CD4-positive, alpha-beta T cell treated with Interleukin-2 at 100 ng/mL for 4 hours (primary cell): ENCODE data around the gene ZNF502.
A peak's percentile ranks its signal among the peaks of the same experiment; 100 is the strongest.
"Not testable (repeated sequence)": the region's sequence is repeated elsewhere in the genome, so short reads cannot be mapped to it uniquely, and the experiment has no call there.

Experiments
- DNase-seq: peaks from one replicate; pipeline ENCODE4 v3.0.0-alpha.2; 2020; ENCODE audit warnings: low spot score

Gene ZNF502

DNA sequence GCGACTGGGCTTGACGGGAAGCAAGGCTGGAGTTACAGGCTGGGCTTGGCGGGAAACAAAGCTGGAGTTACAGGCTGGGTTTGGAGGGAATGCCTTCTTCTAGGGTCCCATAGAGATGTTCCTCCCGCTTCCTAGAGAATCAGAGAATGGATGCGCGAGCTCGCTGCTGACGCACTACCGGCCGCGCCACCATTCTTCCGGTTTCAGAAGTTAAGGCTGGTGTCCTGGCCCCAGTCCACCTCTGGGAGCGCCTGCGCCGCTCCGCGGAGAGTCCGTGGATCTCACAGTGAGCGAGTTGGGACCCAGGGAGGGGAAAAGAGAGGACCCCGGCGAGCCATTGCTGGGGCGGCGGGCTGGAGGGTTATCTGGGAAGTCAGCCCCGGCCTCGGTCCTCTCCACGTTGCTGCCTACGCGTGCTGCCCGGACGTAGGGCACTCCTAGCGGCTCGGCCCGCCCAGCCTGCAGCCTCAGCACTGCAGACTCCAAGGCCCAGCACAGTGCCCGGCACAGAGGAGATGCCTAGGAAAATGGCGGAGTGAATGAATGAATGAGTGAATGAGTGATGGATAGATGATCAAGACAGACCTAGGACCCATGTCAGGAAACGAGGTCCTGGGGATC is at the start of gene ZNF502:
Gene ZNF502 (plus strand): TSS at position 206 of the 621 bp plus-strand sequence. CDS start 7,602 bp downstream, outside the sequence.
- peak; percentile 54 for DNase-seq

DNA sequence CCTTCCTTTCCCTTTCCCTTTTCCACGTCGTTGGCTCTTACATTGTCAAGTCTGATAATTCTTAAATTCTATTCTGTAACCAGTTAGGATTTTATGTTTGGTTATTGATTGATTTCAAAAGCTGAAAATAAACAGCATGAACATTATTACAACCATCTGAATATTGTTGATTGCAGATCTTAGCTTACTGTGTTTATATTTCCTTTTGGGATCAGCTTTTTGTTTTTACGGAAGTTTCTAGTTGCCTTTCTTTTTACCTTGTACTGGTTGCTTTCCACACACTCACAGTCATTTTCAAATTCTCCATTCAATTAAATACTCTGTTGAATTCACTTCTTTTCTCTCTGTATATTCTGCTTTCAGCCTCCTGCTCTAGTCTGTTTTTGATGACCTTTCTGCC is 47.3 kb upstream of the ZNF502 start:
- no peak for DNase-seq

DNA sequence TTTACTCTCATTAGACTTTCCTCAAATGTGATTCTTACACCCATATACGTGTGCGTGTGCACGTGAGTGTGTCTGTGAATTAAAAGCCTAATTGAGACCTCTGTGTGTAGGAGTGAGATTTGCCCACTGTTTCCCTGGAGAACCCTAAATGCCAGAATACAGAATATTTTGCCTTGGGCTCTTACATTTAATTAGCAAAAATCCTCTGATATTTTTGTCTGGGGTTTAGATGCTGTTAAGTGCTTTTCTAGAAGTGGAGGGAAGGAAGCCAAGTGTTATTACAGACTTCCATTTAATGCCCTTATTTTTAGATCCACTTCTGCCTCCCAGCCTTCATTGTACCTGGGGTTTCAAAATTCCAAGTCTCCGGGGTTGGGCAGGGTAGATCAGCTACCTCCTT is 46.1 kb upstream of the ZNF502 start:
- DNase-seq = no peak

DNA sequence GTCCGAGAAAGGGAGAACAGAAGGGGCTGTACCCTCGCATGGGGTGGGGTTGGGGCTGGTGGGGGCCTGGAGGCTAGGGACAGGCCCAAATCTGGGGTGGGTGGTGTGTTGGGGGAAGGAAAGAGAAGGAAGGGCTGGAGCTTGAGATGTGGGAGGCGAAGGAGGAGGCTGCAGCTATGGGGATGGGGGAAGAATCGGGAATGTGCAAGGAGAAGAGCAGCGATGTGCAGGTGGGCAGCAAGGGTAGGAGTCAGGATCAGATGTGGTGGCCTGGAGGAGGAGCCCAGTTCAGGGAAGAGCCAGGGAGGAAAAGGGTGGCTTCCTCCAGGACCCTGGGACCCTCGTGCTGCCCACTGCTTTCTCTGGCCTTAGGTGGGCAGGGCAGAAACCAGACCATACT is 42.7 kb upstream of the ZNF502 start:
- DNase-seq = no peak

DNA sequence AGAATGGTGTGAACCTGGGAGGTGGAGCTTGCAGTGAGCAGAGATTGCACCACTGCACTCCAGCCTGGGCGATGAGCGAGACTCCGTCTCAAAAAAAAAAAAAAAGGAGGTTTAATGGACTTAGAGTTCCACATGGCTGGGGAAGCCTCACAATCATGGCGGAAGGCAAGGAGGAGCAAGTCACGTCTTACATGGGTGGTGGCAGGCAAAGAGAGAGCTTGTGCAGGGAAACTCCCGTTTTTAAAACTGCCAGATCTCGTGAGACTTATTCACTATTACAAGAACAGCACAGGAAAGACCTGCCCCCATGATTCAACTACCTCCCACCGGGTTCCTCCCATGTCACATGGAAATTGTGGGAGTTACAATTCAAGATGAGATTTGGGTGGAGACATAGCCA is 39.0 kb upstream of the ZNF502 start:
- DNase-seq = not testable (repeated sequence)

DNA sequence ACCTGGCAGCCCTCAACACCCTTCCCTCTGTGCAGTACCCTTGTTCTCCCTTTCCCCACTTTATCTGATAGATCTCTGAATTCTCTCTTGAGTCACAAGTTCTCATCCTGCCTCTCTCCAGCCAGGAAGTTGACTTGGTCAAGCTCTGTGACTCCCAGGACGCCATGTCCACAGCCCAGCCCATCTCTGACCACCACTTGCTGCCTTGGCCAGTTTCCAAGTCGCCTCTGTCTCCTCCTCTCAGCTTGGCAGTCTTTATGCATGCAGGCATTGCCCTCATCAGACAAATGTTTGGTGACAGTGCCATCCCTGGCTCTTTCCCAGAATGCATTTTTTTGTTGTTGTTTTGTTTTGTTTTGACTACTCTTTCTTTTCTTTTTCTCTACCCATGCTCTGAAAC is 38.2 kb upstream of the ZNF502 start:
- no peak for DNase-seq

DNA sequence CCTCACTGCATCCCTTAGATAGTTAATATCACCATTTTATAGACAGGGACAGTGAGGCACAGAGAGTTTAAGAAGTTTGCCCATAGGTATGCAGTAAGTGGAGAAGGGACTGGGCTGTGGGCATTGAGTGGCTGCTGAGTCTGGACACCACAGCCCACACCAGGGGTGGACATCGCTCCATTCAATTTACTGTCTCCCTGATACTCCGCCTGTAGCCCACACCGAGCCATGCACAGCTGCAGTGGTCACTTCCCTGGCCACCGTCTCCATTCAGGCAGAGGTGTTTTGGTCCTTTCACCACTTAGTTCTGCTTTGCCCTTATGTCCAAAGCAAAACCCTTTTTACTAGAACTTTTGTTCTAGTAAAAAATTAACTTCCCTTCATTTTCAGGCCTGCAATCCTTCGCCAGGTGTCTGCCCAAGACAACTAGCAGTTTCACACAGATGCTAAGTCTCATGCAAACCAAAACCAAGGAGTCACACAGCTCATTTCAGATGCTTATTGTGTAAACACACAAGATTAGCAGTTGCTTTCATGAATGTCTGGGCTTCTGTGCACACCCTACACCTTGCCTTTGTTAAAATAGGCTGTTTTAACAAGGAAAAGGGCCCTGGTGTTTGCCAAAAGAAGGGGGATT is 33.9 kb upstream of the ZNF502 start:
- no peak for DNase-seq

DNA sequence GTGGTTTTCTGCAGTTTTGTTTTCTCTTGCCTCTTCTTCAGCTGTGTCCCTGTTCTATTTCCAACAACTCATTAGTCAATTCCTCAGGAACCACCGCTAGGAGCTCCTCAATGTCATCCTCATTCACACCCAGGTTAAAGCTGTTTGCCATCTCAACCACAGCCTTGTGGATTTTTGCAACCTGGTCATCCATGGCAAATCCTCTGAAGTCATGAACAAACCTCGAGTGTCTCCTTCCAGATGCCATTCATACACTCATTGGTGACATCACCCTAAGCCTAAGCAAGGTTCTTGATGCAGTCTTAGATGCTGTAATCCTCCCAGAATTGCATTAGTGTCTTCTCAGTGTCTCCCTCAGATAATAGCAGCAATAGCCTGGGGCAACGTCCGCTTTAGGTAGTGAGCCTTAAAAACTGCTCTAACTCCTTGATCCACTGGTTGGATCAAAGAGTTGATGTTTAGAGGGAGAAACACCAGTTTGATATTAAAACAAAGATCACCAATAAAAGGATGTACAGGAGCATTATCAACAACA is 31.5 kb upstream of the ZNF502 start:
- no peak for DNase-seq

DNA sequence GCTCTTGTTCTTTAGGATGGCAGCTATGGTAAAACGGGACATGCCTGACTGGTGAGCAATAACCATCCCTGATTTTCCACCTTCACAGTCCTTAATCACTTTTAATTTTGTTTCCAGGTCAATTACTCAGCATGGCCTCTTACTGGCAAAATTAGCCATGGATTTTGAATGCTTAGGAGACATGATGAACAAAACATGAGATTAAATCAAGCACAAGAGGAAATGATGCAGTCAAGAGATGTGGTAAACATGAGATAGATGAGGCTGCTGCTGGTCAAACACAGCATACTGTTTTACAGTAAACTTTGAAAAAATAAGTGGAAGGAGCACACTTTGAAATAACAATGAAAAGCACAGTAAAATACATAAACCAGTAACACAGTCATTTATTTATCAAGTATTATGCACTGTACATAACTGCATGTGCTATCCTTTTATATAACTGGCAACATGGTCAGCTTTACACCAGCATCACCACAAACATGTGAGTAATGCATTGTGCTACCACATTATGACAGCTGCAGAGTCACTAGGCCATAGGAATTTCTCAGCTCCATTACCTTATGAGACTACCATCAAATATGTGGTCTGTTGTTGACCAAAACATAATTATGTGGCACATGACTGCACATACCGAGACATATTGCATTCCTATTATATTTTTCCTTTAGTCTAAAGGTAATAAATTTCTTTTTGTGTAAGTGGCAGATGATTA is 30.1 kb upstream of the ZNF502 start:
- no peak for DNase-seq

DNA sequence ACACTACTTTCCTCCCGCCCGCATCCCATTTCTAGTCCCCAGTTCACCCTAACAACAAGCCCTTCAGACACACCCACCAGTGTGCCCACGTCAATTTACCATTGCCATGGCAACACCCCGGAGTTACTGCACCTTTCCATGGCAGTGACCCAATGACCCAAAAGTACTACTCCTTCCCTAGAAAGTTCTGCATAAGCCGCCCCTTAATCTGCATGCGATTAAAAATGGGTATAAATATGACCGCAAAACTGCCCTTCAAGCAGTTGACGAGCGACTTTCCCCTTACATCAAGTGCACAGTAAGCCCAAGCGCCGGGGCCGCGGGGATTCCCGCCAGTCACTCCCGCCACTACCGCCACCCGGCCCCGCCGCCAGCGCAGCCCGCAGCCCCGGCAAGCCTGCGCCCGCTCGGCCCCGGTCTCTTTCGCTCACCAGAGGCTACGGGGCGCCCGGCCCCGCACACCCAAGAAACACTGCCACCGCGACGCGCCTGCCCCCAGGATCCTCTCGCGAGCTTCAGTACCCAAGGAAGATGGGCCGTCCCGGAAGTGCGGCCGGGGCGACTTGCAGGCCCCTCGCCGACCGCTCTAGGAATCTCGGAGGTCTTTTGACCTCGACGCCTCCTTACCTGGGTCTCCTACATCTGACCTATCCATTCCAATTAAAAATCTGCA is 27.2 kb upstream of the ZNF502 start:
- peak; percentile 40 for DNase-seq

DNA sequence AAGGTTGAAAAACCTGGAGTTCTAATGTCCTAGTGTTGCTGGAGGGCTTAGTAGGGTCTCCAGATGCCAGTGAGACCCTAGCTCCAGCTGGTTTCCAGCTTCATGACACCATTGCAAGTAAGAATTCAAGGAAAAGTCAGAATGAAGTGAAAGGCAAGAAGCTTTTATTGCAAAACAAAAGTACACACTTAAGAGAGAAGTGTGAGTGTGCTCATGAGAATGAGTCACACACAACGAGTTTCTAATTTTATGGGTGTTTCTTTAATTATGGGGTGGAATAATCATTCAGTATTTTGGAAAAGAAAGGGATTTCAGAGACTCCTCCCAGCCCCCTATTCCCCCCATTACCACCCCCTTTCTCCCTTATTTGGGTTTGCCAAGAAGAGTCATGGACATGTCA is 24.6 kb upstream of the ZNF502 start:
- DNase-seq = no peak

DNA sequence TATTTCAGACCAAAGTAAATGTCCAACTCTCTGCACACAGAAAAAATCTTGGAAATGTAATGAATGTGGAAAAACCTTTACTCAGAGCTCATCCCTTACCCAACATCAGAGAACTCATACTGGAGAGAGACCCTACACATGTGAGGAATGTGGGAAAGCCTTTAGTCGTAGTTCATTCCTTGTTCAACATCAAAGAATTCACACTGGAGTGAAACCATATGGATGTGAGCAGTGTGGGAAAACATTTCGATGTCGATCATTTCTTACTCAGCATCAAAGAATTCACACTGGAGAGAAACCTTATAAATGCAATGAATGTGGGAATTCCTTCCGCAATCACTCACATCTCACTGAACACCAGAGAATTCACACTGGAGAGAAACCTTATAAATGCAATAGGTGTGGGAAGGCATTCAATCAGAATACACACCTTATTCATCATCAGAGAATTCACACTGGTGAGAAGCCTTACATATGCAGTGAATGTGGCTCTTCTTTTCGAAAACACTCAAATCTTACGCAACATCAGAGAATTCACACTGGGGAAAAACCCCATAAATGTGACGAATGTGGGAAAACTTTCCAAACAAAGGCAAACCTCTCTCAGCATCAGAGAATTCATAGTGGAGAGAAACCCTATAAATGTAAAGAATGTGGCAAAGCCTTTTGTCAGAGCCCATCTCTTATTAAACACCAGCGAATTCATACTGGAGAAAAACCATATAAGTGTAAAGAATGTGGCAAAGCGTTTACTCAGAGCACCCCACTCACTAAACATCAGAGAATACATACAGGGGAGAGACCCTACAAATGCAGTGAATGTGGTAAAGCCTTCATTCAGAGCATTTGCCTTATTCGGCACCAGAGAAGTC is 9.0 kb downstream of the ZNF502 start:
- no peak for DNase-seq

DNA sequence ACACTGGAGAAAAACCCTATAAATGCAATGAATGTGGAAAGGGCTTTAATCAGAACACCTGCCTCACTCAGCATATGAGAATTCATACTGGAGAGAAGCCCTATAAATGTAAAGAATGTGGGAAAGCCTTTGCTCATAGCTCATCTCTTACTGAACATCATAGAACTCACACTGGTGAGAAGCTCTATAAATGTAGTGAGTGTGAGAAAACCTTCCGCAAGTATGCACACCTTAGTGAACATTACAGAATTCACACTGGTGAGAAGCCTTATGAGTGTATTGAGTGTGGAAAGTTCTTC is 9.6 kb downstream of the ZNF502 start:
- DNase-seq = no peak

DNA sequence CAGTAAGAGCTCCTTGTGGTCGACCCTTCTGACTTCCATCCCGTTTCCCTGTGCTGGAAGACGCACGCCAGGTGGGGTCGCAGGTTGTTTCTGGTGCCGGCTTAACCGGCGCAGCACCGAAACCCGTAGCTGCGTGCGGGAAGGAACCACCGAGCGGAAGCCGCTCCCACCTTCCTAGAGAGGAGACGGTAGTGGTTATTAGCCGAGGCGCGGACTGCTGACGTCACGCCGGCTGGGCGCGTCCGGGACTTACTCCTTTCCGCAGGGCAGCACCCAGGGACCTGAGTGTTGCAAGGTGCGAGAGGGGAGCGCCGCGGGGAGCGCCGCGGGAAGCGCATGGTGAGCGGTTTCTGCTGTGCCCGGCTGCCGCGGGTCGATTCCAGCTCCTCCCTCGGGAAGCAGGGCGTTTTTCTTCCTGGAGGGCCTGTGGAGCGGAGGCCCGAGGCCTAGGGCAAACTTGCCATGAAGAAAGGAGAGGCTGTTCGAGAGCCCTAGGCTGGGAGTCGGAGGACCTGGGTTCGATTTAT is 17.0 kb downstream of the ZNF502 start, which contains the start of gene ZNF501:
Gene ZNF501 (plus strand): TSS at position 252 of the 527 bp plus-strand sequence. CDS start 4,787 bp downstream, outside the sequence.
- peak; percentile 86 for DNase-seq

DNA sequence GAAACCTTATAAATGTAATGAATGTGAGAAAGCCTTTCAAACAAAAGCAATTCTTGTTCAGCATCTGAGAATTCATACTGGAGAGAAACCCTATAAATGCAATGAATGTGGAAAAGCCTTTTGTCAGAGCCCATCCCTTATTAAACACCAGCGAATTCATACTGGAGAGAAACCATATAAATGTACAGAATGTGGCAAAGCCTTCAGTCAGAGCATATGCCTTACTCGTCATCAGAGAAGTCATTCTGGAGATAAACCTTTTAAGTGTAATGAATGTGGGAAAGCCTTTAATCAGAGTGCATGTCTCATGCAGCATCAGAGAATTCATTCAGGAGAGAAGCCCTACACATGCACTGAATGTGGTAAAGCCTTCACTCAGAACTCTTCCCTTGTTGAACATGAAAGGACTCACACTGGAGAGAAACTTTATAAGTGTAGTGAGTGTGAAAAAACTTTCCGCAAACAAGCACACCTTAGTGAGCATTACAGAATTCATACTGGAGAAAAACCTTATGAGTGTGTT is 22.2 kb downstream of the ZNF502 start:
- no peak for DNase-seq

DNA sequence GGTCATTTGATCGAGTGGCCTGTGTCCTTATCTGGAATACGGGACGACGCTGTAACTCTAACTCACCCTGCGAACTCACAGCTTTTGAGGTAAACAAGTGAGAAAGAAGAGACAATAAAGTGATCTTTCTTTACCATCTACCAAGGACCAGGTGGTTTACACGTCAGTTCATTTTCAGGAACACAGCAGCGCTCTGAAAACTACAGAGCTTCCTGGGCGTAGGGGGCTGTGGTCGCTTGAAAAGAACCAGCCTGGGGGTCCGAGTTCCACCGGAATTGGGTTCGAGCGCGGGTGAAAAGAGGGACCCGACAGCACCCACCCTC is 48.6 kb downstream of the ZNF502 start:
- DNase-seq = no peak

DNA sequence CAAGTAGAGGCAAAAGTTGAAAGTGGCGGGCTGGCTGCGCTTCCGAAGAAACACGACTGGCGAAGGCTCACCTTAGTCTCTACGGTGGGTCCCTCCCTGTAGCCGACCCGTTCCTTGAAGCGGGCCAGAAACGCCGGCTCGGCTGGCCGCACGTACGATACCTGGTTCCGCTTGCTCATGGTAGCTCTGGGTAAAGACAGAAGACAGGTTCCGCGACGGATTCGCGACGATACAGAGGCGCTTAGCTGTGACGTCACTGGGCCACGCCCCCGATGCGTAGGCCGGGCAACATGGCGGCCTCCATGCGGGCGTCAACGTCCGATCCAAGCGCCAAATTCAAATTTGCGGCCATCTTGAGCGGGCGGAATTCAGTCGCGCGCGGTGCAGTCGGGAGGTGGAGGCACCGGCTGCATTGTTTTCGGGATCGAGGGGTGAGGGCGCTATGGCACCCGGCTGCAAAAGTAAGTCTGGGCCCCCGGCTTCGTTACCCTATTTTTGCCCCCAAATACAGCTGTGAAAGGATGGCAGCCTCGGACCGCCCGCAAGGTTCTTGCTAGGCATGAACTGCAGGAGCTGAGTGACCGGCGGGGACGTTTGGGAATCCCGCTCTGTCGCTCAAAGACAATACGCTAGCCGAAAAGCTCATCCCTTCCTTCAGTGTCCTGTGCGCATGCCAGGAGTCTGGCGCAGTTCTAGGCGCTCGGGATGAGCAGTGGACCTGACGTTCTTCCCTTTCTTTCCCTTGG is 49.1 kb downstream of the ZNF502 start, which contains the start of the genes KIAA1143 and KIF15:
Gene KIAA1143 (minus strand): TSS at position 196 of the 746 bp plus-strand sequence. CDS start 17 bp downstream, at position 179.
Gene KIF15 (plus strand): TSS at position 371 of the 746 bp plus-strand sequence. CDS start 72 bp downstream, at position 443.
- peak; percentile 96 for DNase-seq

DNA sequence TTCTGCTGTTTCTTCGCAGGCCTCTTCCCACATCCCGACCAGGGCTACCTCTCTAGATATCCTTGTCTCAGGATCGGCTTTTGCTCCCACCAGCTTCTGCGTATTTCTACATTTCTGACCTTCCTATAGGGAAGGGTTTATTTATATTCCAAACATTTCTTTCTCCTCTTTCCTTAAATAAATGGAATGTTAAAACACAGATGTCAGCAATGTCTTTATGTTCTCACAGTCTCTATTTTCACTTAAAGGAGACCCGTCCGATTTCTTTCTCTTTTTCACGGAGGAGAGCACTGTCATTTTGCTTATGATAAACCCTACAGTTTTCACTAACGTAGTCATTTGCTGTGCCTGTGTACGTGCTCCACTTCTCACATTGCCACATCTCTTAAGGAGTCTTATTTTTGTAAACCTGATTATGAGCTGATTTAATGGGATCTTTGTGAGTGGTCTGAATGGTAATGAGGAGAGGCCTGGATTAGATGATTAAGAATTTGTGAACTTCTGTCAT is 49.8 kb downstream of the ZNF502 start:
- DNase-seq = no peak

DNA sequence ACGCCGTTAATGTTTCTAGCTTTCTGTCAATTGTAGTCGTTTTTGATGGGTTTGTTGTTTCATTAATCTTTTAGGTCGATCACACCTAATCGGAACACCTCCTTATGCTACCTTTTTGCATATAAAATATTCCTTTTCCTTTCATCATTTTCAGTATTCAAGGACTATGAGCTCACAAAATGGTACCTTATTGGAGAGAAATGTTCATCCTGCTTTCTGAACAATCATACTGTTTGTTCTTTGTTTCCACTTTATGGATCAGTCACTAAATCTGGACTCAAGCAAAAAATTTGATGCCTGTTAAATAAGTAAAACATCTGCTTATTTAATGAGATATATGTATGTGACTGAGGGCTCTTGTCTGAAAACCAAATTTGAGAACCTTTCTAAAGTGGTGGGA is 50.2 kb downstream of the ZNF502 start:
- no peak for DNase-seq

DNA sequence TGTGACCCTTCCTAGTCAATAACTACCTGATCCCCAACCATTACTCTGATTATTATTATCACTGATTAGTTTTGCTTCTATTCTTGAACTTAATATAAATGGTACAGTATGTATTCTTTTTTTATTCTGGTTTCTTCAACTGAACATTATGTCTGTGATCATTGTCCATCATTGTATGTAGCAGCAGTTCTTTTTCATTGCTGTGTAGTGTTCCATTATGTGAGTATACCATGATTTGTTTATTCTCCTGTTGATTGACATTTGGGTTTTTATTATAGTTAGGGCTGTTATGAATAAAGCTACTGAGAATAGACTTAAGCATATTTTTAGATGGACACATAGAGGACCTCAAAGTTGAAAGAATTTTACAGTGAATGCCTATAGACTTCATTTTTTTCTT is 51.8 kb downstream of the ZNF502 start:
- DNase-seq = no peak
